ENCODE results near the gene ABRAXAS1. TPM values are rescaled to one million over a fixed set of nuclear protein-coding genes. Genes with fewer than 3 reads are reported as not detected.
"Not testable (repeated sequence)": the region's sequence is repeated elsewhere in the genome, so short reads cannot be mapped to it uniquely, and the experiment has no call there.

Gene ABRAXAS1
- total RNA-seq (10 to 100 TPM; 16.6 to 17.6 TPM), total RNA-seq (28.3 to 34.2 reads per million in 2 donors)

DNA sequence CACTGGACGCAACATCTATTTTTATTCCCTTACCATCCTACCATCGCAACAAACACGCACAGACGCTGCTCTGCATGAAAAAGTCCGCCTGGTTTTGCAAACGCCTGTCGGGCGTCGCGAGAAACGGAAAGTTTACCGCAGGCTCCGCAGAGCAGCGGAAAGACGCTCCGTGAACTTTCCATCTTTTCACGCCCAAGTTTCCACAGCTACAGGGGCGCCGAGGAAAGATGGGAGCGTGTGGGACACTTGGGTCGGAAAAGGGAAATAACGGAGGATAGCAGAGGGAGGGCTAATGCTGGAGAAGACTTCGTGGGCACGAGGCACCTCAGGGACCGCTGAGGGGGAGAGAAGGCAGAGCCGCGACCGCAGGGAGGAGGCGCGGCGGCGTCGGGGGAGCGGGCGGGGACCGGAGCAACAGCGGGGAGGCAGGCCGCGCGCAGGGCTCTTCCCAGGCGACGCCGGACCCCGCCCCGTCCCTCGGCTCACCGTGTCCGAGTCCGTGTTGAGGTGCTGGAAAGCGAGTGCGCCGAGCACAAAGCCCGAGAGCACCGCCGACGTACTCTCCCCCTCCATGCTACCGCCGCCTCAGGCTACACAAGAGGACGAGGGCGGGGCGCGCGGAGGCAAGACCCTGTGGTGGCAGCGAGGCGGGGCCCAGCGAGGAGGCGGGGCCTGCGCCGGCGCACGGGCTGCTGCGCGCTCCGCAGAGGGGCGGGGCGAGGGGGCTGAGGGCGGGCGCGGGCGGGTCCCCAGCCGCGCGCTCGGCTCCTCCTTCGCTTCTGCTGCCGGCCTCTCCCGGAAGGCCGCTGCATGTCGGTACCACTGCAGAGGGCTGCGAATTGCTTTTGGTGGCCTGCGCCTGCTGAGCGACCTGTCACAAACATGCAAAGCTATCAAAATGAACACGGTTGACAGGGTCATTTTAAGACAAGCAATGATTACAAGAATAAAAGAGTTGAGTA lies at the start of gene ABRAXAS1:
ABRAXAS1 (minus strand) TSS at position 601 of the 962 bp plus-strand sequence; CDS start at position 573, 28 bp downstream.
- Mint-ChIP-seq H3K4me1 (peaks cover 23% of the 10 kb centered on the region), H3K36me3 (ENCODE audit: low read depth) (no peaks in the 10 kb centered on the region)
- ATAC-seq: peak; percentile 93

DNA sequence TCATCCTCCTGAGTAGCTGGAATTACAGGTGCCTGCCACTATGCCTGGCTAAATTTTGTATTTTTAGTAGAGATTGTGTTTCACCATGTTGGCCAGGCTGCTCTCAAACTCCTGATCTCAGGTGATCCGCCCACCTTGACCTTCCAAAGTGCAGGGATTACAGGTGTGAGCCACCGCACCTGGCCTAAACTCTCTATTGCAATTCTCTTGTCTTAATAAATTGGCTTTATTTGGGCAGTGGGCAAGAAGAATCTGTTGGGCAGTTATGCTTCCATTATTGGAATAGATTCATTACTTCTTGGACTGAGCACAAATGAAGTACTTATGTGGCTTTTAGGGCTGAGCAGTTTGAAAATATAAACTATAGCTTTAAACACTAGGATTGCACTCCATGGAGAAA lies 42.8 kb upstream of the ABRAXAS1 start:
- Mint-ChIP-seq H3K4me3 (no peak overlapping the region), H3K27me3 (peaks cover 17% of the 10 kb centered on the region), H3K4me1 (peaks cover 2% of the 10 kb centered on the region), H3K27ac (no peak overlapping the region), H3K36me3 (ENCODE audit: low read depth) (peaks cover 2% of the 10 kb centered on the region)
- DNase-seq (no peak), ATAC-seq (no peak)
- no peaks in the 10 kb centered on the region for H3K9me3 ChIP-seq (ENCODE audit: control insufficient read depth, low read length, poor library complexity, severe bottlenecking)

More for the DNA sequence above, at the start of gene ABRAXAS1:
- Mint-ChIP-seq H3K27me3 (no peaks in the 10 kb centered on the region), H3K4me3 (peak within 1 kb of the TSS; percentile 99), H3K27ac (peak within 1 kb of the TSS; percentile 93)
- no peaks in the 10 kb centered on the region for H3K9me3 ChIP-seq (ENCODE audit: control insufficient read depth, low read length, poor library complexity, severe bottlenecking)
- peak; percentile 93 to 98 (median 96) for DNase-seq

DNA sequence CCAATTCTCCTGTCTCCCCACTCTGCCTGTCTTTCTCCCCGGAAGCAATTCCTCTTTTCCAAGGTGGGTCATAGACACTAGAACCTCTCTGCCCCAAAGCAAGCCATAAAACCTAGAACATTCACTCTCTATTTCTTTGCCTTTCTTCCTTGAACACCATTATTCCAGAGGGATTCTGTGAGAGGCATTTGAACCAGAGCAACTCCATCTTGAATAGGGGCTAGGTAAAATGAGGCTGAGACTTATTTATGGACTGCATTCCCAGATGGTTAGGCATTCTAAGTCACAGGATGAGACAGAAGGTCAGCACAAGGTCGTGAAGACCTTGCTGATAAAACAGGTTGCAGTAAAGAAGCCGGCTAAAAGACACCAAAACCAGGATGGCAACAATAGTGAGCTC lies 37.3 kb upstream of the ABRAXAS1 start:
- Mint-ChIP-seq H3K36me3 (ENCODE audit: low read depth) (no peaks in the 10 kb centered on the region), H3K4me1 (no peaks in the 10 kb centered on the region), H3K27me3 (peaks cover 13% of the 10 kb centered on the region), H3K4me3 (no peak overlapping the region), H3K27ac (no peak overlapping the region)
- DNase-seq (no peak), ATAC-seq (no peak)
- H3K9me3 ChIP-seq (ENCODE audit: control insufficient read depth, low read length, poor library complexity, severe bottlenecking): no peaks in the 10 kb centered on the region

DNA sequence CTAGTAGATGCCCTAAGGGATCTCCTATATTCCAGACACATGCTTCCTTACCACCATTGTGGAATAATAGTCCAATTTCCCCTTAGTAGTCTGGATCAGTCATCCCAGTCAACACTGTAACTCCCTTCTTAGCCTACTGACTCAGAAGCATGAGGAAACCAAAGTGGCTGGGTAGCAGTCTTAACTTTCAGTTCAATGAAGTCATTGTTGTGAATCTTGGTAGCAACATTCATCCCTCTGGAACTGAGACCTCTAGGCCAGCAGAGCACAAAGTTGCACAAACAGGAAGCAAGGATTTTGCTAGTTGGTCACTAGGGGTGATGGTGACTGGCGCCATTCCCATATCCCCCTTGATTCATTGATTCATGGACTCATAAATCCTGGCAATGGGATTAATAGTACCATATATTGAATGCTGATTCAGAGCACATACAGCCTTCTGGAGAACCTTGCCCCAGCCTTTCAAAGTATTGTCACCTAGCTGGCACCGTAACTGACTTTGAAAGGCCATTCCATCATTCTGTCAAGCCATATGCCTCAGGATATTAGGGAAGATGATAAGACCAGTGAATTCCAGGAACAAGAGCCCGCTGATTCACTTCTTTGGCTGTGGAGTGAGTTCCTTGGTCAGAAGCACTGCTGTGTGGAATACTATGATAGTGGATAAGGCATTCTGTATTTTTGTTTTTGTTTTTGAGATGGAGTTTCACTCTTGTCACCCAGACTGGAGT lies 31.3 kb upstream of the ABRAXAS1 start:
- H3K4me3 Mint-ChIP-seq: no peak overlapping the region
- no peaks in the 10 kb centered on the region for H3K9me3 ChIP-seq (ENCODE audit: control insufficient read depth, low read length, poor library complexity, severe bottlenecking)
- no peaks in the 10 kb centered on the region for H3K36me3 Mint-ChIP-seq (ENCODE audit: low read depth)
- no peak overlapping the region for H3K27ac Mint-ChIP-seq
- ATAC-seq: no peak
- H3K27me3 Mint-ChIP-seq: peaks cover 3% of the 10 kb centered on the region
- H3K4me1 Mint-ChIP-seq: no peaks in the 10 kb centered on the region
- DNase-seq: no peak

DNA sequence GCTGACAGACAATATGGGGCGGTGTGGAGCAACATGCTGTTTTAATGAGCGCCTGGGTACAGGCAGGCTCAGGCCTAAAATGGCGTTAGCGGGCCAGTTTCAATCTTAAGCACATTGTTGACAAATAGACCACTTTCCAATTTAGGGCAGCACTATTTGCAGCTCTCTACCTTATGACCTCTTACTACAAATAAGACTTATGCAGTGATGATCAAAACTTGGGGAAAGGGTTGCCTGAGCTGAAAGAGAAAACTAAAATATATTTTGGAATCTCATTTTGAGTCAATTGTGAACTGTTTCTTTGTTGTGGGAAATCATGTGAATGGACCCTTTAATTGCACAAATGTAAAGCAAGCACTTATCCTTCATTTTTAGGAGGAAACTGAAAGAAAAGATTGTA lies 25.5 kb upstream of the ABRAXAS1 start:
- Mint-ChIP-seq H3K27ac (no peak overlapping the region), H3K36me3 (ENCODE audit: low read depth) (no peaks in the 10 kb centered on the region), H3K4me3 (no peak overlapping the region), H3K27me3 (no peaks in the 10 kb centered on the region), H3K4me1 (peaks cover 5% of the 10 kb centered on the region)
- DNase-seq: no peak
- no peaks in the 10 kb centered on the region for H3K9me3 ChIP-seq (ENCODE audit: control insufficient read depth, low read length, poor library complexity, severe bottlenecking)
- ATAC-seq: no peak

DNA sequence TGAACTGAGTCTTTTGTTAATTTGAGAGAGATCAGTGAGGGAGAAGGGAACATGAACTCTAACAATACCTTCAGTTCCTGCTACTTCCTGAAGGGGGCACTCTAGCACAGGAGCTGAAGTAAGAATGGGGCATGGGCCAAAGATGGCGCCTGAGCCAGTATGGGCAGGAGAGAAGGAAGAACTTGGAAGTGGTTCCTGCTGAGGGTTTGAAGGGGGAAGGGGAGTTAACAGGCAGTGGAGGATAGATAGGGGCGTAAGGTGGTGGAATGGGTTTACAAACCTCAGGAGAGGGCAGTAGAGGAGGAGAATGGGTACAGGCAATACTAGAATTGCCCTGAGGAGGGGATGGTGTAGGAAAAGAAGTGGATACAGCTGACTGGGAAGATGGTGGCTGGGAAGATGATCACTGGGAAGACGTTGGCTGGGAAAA lies 24.3 kb upstream of the ABRAXAS1 start:
- peak; percentile 60 for ATAC-seq
- not testable (repeated sequence) for H3K4me3 Mint-ChIP-seq; H3K36me3 Mint-ChIP-seq (ENCODE audit: low read depth); H3K9me3 ChIP-seq (ENCODE audit: control insufficient read depth, low read length, poor library complexity, severe bottlenecking); H3K27me3 Mint-ChIP-seq
- Mint-ChIP-seq H3K27ac (peak overlapping the region; percentile 51), H3K4me1 (peaks cover 11% of the 10 kb centered on the region)
- DNase-seq: peak; percentile 14 to 48 (median 14)

DNA sequence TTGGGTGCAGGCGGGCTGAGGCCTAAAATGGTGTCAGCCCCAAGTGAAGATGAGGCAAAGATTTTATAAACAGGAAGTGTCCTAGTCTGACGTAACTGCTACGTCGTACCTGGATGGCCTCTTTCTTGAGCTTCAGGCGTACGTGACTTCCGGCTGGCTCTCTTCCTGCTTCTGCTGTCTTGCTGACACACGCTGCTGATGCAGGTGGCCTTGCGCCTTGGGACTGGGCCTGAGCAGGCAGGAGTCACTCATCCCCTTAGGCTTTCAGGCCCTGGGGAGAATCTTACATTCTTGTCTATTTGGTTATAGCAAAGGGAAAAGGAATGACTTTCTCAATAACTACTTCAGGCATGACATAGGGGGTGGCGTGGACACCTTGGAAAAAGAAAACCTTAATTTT lies 20.1 kb upstream of the ABRAXAS1 start:
- no peaks in the 10 kb centered on the region for H3K9me3 ChIP-seq (ENCODE audit: control insufficient read depth, low read length, poor library complexity, severe bottlenecking)
- Mint-ChIP-seq H3K4me1 (peaks cover 11% of the 10 kb centered on the region), H3K36me3 (ENCODE audit: low read depth) (no peaks in the 10 kb centered on the region), H3K27ac (peak overlapping the region; percentile 0), H3K27me3 (peaks cover 2% of the 10 kb centered on the region), H3K4me3 (no peak overlapping the region)
- no peak for DNase-seq
- ATAC-seq: peak; percentile 21

DNA sequence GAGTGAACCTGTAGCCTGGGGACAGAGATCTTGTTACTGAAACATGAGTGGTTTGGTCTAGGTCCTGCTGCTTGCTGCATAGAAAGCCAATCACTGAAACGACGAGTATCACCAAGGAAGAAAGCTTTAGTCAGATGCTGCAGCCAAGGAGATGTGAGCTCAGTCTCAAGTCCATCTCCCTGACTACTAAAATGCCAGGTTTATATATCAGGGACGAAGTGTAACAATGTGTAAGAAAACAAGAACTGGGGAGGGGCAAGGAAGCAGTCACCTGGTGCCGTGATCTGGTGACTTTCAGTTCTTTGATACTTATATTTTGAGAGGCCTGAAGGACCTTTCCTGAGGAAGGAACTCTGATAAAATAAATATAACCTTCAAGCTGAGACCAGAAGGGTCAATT lies 19.6 kb upstream of the ABRAXAS1 start:
- DNase-seq (no peak), ATAC-seq (no peak)
- peaks cover 4% of the 10 kb centered on the region for H3K27me3 Mint-ChIP-seq
- H3K9me3 ChIP-seq (ENCODE audit: control insufficient read depth, low read length, poor library complexity, severe bottlenecking): no peaks in the 10 kb centered on the region
- H3K27ac Mint-ChIP-seq: peak overlapping the region; percentile 0
- H3K4me3 Mint-ChIP-seq: peak overlapping the region; percentile 22
- H3K4me1 Mint-ChIP-seq: peaks cover 11% of the 10 kb centered on the region
- no peaks in the 10 kb centered on the region for H3K36me3 Mint-ChIP-seq (ENCODE audit: low read depth)

DNA sequence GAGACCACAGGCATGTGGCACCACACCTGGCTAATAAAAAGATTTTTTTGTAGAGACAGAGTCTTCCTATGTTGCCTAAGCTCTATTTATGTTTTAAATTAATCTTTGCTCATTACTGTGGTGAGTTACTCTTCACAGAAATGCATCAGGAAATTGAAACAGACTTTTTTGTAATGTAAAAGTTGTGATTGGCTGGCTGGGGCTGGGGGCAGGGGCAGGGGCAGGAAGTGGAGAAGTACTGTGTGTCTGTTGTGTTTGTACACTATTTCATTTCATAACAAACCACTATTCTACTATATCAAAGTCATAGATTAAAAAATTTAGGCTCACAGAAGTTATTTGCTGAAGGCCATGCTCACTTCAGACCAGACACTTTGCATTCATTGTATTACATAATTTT lies 19.1 kb upstream of the ABRAXAS1 start:
- no peak overlapping the region for H3K4me3 Mint-ChIP-seq
- peaks cover 8% of the 10 kb centered on the region for H3K4me1 Mint-ChIP-seq
- H3K36me3 Mint-ChIP-seq (ENCODE audit: low read depth): no peaks in the 10 kb centered on the region
- DNase-seq: no peak
- H3K9me3 ChIP-seq (ENCODE audit: control insufficient read depth, low read length, poor library complexity, severe bottlenecking): no peaks in the 10 kb centered on the region
- H3K27me3 Mint-ChIP-seq: peaks cover 4% of the 10 kb centered on the region
- peak; percentile 47 for ATAC-seq
- peak overlapping the region; percentile 0 for H3K27ac Mint-ChIP-seq

DNA sequence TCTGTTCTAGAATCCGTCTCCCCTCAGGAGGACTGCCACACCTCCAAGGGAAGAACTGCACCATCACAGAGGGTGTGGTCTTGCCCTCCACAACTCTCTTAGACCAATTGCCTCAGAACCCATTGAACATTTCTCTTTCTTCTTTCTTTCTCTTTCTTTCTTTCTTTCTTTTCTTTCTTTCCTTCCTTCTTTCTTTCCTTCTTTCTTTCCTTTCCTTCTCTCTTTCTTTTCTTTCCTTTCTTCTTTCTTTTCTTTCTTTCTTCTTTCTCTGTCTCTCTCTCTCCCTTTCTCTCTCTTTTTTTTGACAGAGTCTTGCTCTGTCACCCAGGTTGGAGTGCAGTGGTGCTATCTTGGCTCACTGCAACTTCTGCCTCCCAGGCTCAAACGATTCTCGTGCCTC lies 16.8 kb upstream of the ABRAXAS1 start:
- H3K9me3 ChIP-seq (ENCODE audit: control insufficient read depth, low read length, poor library complexity, severe bottlenecking); H3K27ac Mint-ChIP-seq; H3K4me1 Mint-ChIP-seq; H3K4me3 Mint-ChIP-seq; DNase-seq; ATAC-seq; H3K27me3 Mint-ChIP-seq; H3K36me3 Mint-ChIP-seq (ENCODE audit: low read depth): not testable (repeated sequence)

DNA sequence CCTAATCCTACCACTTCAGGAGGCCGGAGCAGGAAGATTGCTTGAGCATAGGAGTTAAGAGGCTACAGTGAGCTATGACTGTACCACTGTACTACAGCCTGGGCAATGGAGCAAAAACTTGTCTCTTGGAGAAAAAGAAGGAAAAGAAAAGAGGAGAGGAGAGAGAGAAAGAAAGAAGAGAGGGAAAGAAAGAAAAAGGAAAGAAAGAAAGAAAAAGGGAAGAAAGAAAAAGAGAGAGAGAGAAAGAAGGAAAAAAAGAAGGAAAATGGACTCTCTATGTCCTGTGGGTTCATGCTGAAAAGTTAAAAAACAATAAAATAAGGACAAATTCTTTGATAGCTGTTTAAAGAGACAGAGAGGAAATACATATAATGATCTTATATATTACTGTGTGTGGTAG lies 13.3 kb upstream of the ABRAXAS1 start:
- DNase-seq (no peak), ATAC-seq (no peak)
- no peaks in the 10 kb centered on the region for H3K9me3 ChIP-seq (ENCODE audit: control insufficient read depth, low read length, poor library complexity, severe bottlenecking)
- Mint-ChIP-seq H3K4me3 (no peak overlapping the region), H3K27ac (peak overlapping the region; percentile 37), H3K4me1 (peaks cover 2% of the 10 kb centered on the region), H3K27me3 (peaks cover 4% of the 10 kb centered on the region), H3K36me3 (ENCODE audit: low read depth) (no peaks in the 10 kb centered on the region)

DNA sequence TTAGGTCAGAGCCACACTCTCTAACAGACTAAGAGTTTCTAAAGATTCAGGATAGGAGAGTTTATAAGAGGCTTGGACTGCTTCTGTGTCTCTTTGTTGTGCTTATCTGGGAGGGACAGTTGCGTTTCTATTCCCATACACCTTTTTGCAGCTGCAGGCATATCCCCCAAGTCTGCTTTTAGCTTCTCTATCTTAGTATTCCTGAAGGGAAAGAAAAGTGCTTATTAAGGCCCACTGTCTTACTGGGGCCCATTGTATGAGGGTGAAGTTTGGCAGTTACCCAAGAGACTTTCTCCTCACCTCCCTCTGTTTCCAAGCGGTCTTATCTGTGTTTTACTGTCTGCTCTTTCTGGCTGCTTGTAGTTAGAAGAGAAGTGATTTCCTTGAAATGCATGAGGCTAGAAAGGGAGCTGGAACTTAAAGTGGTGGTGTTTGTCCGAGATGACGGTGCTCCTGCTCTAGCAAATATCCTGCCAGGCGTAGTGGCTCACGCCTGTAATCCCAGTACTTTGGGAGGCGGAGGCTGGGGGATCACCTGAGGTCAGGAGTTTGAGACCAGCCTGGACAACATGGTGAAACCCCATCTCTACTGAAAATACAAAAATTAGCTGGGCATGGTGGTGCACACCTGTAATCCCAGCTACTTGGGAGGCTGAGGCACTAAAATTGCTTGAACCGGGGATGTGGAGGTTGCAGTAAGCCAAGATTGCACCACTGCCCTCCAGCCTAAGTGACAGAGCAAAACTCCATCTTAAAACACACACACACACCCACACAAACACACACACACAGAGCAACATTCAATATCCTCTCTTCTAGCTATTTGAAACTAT lies 11.4 kb upstream of the ABRAXAS1 start:
- not testable (repeated sequence) for H3K4me1 Mint-ChIP-seq; H3K27ac Mint-ChIP-seq; H3K27me3 Mint-ChIP-seq; H3K36me3 Mint-ChIP-seq (ENCODE audit: low read depth); H3K4me3 Mint-ChIP-seq; H3K9me3 ChIP-seq (ENCODE audit: control insufficient read depth, low read length, poor library complexity, severe bottlenecking); DNase-seq; ATAC-seq

Data from T-helper 17 cell (primary cell).